ENCODE data around the gene CABP7. TPM values are rescaled to one million over a fixed set of nuclear protein-coding genes. Genes with fewer than 3 reads are reported as not detected.

Gene CABP7
- total RNA-seq, 1 donor from 2014 or later = 0.12 TPM

DNA sequence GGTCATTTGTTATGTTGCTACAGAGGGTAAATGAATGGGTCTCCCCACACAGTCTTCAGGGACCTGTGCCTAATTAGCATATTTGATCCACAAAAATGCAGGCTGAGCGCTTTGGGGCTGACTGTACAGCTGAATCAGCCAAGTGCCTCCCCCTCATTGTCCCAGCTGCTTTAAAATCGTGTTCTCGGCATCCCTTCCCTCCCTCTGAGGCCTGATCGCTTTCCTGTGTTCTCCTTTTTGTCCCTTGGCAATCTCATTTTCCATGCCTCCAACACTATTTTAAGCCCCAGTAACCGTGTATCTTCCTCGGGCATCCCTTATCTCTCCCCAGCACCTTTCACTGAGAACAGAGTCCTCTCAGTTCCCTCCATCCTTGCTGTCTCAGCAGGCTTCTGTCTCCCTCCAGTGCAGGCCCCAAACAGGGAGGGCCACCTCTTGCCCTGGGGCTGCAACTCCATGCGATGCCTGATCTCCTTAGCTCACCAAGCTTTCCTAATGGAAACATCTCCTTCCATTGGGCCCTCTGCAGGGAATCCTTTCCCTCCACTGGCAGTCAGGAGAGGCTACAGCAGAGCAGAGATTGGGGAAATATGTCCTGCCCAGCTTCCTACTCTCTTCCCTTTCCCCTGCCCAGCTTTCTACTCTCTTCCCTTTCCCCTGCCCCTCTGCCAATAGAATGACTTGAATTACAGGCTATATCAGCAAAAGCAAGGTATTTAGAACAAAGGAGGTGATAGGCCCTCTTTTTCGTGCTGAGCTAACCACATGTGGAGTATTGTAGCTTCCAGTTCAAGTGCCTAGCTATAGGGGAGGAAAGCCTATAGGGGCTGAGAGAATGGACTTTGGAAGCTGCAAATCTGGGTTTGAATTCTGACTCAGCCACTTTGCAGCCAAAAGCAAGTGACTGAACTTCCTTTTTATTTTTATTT is 61.2 kb downstream of the CABP7 start:
- H3K36me3 Mint-ChIP-seq (ENCODE audit: insufficient read depth) = no peaks in the 10 kb centered on the region
- TF ChIP-seq, protein P1, sequence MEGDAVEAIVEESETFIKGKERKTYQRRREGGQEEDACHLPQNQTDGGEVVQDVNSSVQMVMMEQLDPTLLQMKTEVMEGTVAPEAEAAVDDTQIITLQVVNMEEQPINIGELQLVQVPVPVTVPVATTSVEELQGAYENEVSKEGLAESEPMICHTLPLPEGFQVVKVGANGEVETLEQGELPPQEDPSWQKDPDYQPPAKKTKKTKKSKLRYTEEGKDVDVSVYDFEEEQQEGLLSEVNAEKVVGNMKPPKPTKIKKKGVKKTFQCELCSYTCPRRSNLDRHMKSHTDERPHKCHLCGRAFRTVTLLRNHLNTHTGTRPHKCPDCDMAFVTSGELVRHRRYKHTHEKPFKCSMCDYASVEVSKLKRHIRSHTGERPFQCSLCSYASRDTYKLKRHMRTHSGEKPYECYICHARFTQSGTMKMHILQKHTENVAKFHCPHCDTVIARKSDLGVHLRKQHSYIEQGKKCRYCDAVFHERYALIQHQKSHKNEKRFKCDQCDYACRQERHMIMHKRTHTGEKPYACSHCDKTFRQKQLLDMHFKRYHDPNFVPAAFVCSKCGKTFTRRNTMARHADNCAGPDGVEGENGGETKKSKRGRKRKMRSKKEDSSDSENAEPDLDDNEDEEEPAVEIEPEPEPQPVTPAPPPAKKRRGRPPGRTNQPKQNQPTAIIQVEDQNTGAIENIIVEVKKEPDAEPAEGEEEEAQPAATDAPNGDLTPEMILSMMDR (IDR thresholded peaks at IDR 0.05; ENCODE audit: unreplicated experiment) = no peak
- H3K27ac Mint-ChIP-seq = no peak overlapping the region
- DNase-seq (ENCODE audit: low spot score, unreplicated experiment) = no peak
- peaks cover 8% of the 10 kb centered on the region for H3K27me3 Mint-ChIP-seq
- H3K4me1 Mint-ChIP-seq (ENCODE audit: low read depth) = peaks cover 50% of the 10 kb centered on the region
- no peaks in the 10 kb centered on the region for H3K9me3 Mint-ChIP-seq (ENCODE audit: low read depth)
- no peak overlapping the region for H3K4me3 Mint-ChIP-seq (ENCODE audit: low read depth)

Other genes with a start within 250 kb of the CABP7 start
- 0.69 and 0.80 TPM in 2 replicates for gene NEFH, start 239.8 kb upstream of the CABP7 start, total RNA-seq
- gene THOC5, start 166.2 kb upstream of the CABP7 start, total RNA-seq = 72.9 and 80.3 TPM in 2 replicates
- gene NIPSNAP1, start 138.9 kb upstream of the CABP7 start, total RNA-seq = 221 and 222 TPM in 2 replicates
- 36.6 and 37.1 TPM in 2 replicates for gene NF2, start 116.4 kb upstream of the CABP7 start, total RNA-seq
- gene ZMAT5, start 47.0 kb downstream of the CABP7 start, total RNA-seq = 21.1 and 21.2 TPM in 2 replicates
- gene UQCR10, start 47.4 kb downstream of the CABP7 start, total RNA-seq = 109 and 120 TPM in 2 replicates
- gene ASCC2, start 118.3 kb downstream of the CABP7 start, total RNA-seq = 56.1 and 60.6 TPM in 2 replicates
- gene MTMR3, start 163.2 kb downstream of the CABP7 start, total RNA-seq = 50.2 and 51.0 TPM in 2 replicates